GM19455 (cell line): Measurements from ENCODE around the gene COL25A1.
"Not testable (repeated sequence)": the region's sequence is repeated elsewhere in the genome, so short reads cannot be mapped to it uniquely, and the experiment has no call there.

Source experiments
- ATAC-seq: cut with Tn5 transposase; IDR thresholded peaks from one replicate; pipeline ENCODE4 v1.9.1; 2021; ENCODE audit not compliant: unreplicated experiment

The COL25A1 gene

DNA sequence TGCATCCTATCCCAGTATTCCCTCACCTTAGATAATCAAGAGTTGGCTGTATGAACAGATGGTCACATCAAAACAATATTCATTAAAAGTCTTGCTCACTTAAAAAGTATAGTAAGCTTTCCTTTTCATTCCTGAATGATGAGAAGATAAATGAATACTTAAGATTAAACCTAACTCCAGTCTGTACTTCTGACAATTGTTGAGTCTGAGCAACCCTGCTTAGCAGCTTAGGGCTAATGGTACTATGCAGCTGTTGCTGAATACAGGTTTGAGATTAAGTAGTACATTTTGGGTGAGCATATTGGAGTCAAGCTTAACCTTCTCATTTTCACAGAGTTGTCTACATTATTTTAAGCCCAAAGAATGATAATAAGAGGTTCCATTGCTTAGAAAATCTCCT, 417.9 kb downstream of the COL25A1 start:
- no peak for ATAC-seq

DNA sequence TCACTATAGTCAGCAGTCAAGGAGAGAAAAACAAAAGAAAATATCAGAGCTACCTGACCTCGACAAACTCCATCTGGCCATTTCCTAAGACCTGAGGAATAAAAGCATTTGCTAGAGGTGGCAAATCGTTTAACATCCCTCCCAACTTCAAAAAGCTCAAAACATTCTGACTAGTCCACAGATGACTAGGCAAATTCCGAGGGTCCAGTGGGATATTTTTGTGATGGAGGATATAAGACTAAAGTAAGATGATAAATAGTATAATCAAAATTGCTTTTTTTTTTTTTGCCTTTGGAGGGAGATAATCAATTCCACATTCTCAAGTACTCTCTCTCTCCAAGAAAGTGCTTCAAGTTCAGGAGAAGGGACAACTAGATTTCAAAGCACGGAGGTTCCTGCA, 420.5 kb downstream of the COL25A1 start:
- no peak for ATAC-seq

DNA sequence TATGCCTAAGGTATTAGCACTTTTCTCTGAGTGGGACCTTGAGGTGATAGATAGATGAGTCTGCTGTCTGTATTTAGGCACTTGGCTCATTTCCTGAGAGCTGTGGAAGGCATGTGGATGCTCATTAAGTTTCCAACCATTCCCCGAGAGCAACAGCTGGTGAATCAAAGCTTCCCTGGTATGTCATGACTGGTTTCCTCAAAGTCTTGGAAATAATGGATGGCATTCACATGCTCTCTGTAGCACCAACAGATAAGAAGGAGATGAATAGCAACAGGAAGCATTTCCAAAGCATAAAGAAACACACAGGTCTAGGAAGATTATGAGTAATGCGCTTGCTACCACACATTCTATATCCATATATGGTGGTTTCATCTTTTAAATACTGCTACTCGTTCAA, 421.3 kb downstream of the COL25A1 start:
- no peak for ATAC-seq

DNA sequence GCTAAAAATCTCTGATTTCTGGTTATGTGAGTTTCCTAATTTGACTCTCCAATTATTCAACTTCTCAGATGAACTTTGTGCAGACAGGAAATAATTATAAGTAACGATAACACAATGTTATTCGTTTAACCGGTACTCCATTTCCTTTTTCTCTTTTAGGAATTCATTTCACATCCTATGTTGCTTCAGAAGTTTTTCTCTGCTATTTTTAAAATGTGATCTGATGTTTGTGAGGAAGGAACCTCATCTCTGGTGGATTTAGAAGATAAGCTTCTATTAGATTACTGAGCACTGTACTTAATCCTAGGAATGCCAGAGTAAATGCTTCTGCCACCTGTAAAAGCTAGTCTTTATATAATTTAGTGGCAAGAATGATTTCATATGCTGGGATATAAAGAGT, 423.7 kb downstream of the COL25A1 start:
- ATAC-seq: no peak

DNA sequence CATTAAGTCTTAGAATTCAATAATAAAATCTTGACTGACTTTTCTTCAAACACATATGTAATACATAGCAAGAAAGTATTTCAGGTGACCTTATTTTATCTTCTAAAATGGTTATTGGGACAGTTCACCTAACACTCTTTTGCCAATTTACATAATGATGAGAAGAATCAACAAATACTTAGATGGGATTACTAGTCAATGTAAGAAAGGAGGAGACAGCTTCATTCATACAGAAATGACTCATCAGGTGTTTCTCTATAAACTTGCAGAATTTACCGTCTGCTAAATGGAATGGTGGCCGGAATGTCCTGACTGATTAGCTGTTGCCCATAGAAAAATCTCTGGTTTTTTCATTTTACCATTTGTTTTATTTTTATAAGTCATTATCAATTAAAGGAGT, 424.6 kb downstream of the COL25A1 start:
- ATAC-seq: no peak

DNA sequence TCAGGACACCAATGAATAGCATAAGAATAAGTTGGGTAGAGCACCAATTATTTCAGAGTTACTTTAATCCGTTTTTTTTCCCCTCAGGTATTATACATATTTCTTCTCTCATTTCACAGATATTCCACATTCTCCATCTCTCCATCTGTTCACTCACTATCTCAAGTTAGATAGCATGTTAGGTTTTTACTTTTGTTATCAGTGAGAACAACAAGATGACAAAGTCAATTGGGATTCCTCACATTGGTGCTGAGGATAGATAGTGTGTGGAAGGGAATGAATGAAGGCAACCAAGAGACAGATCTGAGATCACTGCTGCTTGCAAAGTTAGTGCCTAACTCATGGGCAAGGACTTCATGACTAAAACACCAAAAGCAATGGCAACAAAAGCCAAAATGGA, 427.7 kb downstream of the COL25A1 start:
- ATAC-seq: no peak

DNA sequence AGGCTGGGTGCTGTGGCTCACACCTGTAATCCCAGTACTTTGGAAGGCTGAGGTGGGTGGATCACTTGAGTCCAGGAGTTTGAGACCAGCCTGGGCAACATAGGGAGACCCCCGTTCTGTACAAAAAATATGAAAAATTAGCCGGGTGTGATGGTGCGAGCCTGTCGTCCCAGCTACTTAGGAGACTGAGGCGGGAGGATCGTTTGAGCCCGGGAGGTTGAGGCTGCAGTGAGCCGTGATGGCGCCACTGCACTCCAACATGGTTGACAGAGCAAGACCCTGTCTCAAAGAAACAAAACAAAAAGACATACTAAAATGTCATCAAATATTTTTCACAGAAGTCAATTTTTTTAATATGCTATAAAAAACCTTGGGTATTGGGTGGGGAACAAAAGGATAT, 432.5 kb downstream of the COL25A1 start:
- not testable (repeated sequence) for ATAC-seq

DNA sequence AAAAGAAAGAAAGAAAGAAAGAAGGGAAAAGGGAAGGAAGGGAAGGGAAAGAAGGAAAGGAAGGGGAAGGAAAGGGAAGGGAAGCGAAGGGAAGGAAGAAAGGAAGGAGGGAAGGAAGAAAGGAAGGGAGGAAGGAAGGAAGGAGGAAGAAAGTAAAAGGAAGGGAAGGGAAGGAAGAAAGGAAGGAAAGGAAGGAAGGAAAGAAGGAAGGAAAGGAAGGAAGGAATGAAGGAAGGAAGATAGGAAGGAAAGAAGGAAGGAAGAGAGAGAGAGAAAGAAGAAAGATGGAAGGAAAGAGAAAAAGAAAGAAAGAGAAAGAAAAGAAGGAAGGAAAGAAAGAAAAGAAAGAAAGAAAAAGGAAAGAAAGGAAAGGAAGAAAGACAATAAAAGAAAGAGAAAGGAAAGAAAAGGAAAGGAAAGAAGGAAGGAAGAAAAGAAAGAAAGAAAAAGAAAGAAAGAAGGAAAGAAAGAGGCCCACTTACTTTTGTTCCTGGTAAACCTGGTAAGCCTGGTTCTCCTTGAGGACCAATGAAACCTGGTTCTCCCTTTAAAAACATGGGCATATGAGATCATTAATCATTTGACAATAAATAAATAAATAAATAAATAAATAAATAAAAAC, 433.7 kb downstream of the COL25A1 start:
- no peak for ATAC-seq

DNA sequence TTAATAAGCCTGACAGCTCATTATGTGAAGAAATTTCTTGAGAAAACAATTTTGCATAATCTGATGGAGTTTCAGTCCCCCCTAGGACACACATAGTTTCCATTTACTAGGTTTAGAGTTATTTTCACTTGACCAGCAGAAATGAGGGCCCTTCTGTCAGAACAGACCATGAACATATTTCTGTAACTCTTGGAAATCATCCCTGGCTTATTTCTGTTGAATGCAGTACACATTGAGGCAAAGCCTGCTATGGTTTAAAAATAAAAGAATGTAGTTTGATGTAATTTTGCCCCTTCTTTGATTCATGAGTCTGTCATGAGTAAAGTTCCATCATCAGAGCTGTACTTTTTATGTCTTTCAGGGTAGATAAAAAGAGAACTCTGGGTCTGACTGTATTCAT, 435.0 kb downstream of the COL25A1 start:
- ATAC-seq: no peak

DNA sequence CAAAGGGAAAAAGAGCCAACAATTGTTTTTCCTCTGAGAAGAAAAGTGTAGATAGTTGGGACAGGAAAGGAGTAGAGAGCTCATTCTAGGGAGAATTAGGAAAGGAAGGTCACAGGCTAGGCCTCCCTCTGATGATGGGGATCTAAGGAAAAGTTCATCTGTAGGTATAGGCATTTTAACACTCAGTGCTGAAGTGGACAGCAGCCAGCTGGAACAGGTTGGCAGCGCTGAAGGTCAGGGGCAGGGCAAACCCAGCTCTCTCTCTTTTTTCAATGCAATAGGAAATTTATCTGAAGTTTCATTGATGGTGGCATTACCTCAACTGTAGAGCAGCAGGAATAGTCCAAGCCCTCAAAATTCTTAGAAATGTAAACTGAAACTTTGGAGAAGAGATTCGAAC, 441.1 kb downstream of the COL25A1 start:
- ATAC-seq: no peak

DNA sequence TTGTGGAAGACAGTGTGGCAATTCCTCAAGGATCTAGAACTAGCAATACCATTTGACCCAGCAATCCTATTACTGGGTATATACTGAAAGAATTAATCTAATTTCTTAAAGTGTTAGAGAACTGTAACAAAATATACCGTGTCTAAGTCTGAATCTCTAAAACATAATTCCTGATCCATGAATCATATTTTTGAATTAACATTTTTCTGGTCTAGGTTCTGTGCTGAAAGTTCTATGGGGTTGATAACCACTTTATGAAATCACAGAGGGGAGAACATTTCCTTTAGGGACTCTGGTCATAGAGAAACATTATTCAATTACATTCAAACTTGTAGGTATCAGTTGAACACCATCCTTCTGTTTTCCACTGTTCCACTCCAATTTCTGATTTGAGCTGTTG, 447.7 kb downstream of the COL25A1 start:
- ATAC-seq: no peak

DNA sequence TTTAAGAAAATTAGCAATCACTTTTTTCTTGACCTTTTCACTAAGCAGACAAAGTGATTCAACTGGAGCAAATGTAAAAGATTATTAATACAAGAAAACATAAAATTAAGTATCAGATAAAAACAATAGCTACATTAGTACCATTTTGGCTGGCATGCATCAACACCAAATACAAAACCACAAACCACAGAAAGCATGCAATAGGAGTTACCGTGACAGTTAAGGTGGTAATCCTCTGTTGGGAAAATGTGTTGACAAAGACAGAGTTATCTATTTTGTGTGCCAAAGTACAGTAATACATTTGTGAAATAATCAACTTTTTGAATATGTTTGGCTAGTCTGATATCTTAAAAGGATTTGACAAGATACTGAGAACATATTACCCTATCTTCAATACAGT, 449.8 kb downstream of the COL25A1 start:
- no peak for ATAC-seq

DNA sequence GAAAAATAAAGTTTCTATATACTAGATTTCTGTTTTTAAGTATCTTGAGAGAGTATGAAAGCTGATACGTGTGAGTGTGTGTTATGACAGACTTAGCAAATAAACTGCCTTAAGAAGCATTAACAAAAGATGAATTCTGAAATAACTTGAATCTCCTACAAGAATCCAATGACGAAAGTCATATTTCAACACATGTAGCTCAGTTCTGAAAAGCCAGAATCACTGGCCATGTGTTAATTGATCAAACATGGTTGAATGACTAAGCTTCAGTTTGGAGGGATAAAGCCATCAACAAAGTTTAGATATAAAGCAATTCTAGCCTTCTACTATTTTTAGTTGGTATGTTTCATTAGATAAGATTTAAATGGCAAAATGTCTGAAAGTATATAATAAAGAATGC, 451.1 kb downstream of the COL25A1 start:
- ATAC-seq: no peak

DNA sequence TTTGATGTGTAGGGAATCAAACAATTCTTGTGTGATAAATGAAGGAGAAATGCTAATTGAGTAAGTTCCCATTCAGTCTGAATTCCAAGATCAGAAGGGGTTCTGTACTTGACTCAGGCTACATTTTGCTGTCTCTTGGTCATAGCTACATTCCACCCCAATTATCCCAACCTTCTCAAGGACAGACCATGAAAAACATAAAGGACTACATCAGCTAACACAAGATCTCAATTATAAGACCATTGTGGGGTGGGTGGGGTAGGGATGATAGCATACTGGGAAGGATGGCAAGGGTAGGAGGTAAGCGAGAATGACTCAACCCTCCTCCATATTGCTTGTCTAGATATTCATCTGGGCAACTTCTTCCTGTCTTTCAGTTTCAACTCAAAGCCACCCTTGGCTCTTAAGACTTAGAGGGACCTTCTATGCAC, 452.2 kb downstream of the COL25A1 start:
- no peak for ATAC-seq

DNA sequence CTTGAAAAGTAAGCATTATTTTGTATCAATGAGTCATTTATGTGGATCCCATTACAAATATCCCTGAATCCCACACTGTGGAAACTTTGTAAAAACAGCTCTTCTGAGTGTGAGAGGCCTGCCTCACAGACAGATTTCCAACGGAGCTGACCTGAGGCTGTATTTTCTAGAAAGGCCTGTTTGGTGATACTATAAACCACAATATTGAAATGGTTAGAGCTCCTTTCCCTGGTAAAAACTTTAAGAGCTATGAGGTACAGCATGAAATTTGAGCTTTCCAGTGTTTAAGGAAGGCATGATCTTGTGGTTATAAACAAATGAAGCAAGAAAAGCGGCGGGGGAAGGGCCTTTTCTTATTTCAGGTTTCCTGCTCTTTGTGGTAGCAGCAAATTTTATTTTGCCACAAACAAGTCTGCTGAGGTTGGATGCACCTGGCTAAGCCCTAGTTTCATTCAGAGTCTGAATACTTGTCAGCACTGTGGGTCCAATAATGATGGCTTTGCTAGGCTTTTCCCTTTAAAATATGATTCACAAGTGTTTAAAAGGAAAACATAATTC, 452.8 kb downstream of the COL25A1 start:
- peak; percentile 79 for ATAC-seq

DNA sequence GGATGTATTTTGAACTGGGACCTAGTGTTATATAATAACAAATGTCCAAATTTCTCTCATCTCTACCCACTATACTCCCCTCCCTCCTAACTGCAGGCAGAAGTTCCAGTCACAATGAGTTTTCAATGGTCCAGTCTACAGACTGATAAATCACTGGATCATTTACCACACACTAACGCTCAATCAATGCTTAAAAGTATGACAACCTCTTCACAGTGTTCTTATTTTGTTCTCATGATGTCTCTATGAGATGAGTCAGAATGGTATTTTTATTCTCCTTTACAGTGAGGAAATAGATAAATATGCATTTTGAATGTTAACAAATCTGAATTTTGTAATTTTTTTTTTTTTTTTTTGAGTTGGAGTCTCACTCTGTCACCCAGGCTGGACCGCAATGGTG, 455.9 kb downstream of the COL25A1 start:
- ATAC-seq: no peak

DNA sequence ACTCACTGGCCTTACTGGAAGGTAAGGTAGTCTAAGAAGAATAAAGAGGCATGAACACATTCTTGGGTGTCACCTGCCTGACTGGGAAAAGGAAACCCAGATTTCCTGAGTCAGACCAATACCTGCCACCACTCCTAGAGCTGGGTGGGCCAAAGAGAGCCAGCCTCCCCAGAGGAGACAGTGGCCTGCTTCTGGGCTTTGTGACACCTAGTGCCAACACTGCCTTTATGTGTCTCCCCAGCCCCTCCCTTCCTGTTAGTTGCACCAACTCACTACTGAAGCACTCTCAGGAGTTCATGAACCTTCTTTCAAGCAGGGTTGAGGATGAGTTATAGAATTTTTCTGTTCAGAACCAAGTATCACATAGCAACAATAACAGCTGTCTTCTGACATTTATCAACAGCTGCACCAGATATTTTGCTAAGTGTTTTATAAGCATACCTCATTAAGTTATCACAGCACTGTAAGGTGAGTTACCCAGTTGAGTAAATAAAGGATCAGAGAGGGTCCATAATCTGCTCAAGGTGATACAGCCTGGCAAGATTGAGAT, 462.0 kb downstream of the COL25A1 start:
- no peak for ATAC-seq

DNA sequence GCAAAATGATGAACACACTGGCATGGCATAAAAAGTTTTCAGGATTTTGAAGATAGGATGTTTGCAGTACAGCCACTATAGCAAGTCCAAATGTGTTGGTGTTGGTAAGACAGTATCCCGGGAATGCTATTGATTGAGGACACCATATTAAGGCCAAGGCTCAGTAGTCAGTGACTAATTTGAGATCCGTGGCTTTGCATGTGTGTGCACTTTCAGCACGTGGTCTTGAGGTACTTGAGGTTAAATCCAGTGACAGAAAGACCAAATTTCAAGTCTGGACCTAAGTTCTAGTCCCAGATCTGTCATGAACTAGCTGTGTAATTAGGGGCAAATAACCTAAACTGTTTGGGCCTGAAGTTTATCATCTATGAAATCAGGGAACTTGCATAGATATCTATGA, 463.1 kb downstream of the COL25A1 start:
- ATAC-seq: no peak

DNA sequence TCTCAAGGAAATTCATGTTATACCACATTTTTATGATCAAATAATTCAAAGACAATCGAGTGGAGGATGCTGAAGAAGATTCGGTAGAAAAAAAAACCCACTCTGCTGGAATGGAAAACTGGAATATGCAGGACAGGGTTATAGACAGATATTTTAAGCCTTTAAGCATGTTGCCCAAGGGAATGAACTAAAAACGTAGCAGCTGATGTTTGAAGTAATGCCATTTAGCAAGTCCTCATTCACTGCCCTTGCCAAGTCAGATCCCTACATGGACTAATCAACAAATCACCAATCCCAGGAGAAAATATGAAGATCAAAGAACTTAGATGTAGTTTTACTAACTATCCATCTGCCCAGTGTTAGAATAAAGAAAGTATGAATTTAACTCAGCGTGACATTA, 464.0 kb downstream of the COL25A1 start:
- no peak for ATAC-seq

DNA sequence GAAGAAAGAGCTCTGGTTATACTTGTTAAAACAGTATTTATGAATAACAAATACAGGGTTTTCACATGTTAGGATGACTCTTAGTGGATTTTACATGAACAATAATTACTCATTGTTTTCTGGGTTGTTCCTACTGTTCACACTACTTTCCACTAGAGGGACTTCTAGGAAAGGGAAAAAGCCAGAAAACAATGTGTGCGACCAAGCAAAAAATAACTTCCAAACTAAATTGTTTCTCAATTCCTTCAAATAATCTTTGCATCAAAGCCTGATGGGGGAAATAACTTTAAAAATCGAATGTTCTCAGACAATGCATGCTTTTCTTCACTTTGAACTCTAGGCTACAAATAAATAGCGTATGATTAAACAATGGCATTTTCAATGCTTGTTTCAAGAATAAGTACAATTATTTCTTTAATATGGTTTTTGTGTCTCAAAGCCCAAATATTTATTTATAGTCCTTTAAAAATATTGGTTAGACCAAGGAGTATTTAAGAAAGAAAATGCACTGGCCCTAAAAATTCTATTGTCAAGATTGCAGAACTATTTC, 467.5 kb downstream of the COL25A1 start:
- ATAC-seq: no peak

DNA sequence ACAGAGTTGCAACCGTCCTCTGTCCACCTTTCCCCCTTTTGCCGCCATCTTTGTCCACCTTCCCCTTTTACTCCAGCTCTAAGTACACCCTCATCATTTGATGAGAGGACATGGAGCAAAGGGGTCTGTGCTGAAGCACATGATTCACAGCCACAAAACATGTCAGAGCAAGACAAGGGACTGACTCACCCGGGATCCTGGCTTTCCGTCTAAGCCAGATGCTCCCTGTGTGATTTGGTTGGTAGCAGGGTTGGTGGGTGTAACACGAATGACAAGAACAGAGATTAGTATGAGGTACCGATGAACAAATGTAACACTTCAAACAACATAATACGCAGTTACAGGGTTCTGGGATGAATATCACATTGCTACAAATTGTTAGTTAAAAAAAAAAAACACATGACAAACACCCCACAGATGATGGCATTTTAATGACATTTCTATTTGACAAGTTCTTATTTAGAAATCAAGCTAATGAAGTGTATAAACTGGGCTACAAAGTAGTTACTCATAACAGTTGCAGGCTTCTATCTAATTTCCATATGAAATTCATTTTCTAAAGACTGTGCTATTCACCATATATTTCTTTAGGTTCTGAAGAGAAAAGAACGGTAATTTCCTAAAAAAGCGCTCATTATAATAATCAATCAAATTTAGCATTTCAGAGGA, 468.2 kb downstream of the COL25A1 start:
- ATAC-seq: no peak

DNA sequence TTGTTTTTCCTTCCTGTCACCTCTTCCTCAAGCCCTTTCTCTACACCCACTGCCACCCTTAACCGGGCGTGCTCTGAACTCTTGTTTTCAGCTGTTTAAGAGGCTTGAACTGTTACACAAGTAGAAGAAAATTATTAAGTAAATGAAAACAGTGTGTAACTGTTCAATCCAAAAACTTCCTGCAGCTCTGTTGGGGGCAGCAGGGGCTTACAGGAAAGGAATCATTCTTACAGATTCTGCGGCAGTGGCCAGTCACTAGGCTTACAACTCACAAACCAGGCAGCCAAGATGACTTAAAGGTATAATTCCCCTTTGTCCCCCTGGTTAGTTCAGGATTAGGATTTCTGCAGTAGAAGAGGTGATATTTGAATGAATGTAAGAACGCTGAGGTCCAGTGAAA, 469.4 kb downstream of the COL25A1 start:
- no peak for ATAC-seq
